ENCODE data around the gene HIF1AN.

DNA sequence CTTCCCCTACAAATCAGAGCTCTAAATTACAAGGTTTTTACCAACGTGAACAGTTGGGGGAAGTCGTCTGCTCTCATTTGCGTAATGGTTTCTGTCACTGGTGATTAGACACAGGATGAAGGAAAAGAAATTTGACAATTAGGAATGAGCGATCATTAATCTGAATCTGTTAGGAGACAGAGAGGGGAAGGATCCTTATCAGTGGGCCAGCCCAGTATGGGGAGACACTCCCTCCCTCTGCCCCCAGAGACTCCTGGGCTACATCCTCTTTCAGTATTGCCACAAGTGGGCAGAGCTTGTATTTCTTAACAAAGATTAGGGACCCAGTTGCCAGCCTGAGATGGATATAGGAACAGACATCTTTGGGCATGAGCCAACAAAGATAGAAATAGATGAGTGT lies 15.5 kb downstream of the HIF1AN start:
- TF ChIP-seq, protein P1, sequence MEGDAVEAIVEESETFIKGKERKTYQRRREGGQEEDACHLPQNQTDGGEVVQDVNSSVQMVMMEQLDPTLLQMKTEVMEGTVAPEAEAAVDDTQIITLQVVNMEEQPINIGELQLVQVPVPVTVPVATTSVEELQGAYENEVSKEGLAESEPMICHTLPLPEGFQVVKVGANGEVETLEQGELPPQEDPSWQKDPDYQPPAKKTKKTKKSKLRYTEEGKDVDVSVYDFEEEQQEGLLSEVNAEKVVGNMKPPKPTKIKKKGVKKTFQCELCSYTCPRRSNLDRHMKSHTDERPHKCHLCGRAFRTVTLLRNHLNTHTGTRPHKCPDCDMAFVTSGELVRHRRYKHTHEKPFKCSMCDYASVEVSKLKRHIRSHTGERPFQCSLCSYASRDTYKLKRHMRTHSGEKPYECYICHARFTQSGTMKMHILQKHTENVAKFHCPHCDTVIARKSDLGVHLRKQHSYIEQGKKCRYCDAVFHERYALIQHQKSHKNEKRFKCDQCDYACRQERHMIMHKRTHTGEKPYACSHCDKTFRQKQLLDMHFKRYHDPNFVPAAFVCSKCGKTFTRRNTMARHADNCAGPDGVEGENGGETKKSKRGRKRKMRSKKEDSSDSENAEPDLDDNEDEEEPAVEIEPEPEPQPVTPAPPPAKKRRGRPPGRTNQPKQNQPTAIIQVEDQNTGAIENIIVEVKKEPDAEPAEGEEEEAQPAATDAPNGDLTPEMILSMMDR (IDR thresholded peaks at IDR 0.05; ENCODE audit: poor library complexity), result no peak
- no peak for TF ChIP-seq EZH2 (IDR thresholded peaks at IDR 0.05; ENCODE audit: borderline replicate concordance)
- TF ChIP-seq EZH2phosphoT487 (IDR thresholded peaks at IDR 0.05; ENCODE audit: low read depth, severe bottlenecking, unreplicated experiment), result no peak

Data from hepatocyte (in vitro differentiated cells).